Fibroblast of skin of left quadriceps (primary cell): Measurements from ENCODE around the gene PDCD1.
"Not testable (repeated sequence)": the region's sequence is repeated elsewhere in the genome, so short reads cannot be mapped to it uniquely, and the experiment has no call there.

ENCODE experiments used
- DNase-seq, 2 experiments: peaks; one replicate each; pipeline ENCODE4 v3.0.0-alpha.2; 2013; ENCODE audit warnings: low read depth in 2 of 2

PDCD1 gene

GRCh38 chr2:241834527-241835210, 24.0 kb downstream of the PDCD1 start:
- no peak for DNase-seq

- not testable (repeated sequence) for DNase-seq
These were observed 24.8 kb downstream of the PDCD1 start for GRCh38 chr2:241833756-241834526.

GRCh38 chr2:241833101-241833663, 25.5 kb downstream of the PDCD1 start:
- DNase-seq, result peak; percentile 37 to 42

GRCh38 chr2:241827394-241827793, 31.3 kb downstream of the PDCD1 start:
- no peak for DNase-seq

- DNase-seq, result not testable (repeated sequence)
These were observed 34.9 kb downstream of the PDCD1 start for GRCh38 chr2:241823531-241824437.

- no peak for DNase-seq
These were observed 36.5 kb downstream of the PDCD1 start for GRCh38 chr2:241822264-241822623.

GRCh38 chr2:241821460-241822263, 37.0 kb downstream of the PDCD1 start:
- no peak for DNase-seq

- DNase-seq, result no peak
These were observed 37.9 kb downstream of the PDCD1 start for GRCh38 chr2:241820625-241821384.

- DNase-seq, result not testable (repeated sequence)
These were observed 38.6 kb downstream of the PDCD1 start for GRCh38 chr2:241819947-241820624.

- no peak for DNase-seq
These were observed 39.8 kb downstream of the PDCD1 start for GRCh38 chr2:241818943-241819270.

GRCh38 chr2:241818229-241818942, 40.3 kb downstream of the PDCD1 start:
- DNase-seq, result no peak

GRCh38 chr2:241817821-241818215, 40.9 kb downstream of the PDCD1 start:
- not testable (repeated sequence) for DNase-seq

GRCh38 chr2:241817126-241817820, 41.4 kb downstream of the PDCD1 start:
- DNase-seq, result no peak

- no peak for DNase-seq
These were observed 42.1 kb downstream of the PDCD1 start for GRCh38 chr2:241816431-241817121.

GRCh38 chr2:241815477-241816430, 42.9 kb downstream of the PDCD1 start:
- DNase-seq, result no peak

GRCh38 chr2:241814643-241815476, 43.8 kb downstream of the PDCD1 start:
- no peak for DNase-seq
